Measurements from ENCODE around the gene TMEM120B. TPM values are rescaled to one million over a fixed set of nuclear protein-coding genes. Genes with fewer than 3 reads are reported as not detected.
"Not testable (repeated sequence)": the region's sequence is repeated elsewhere in the genome, so short reads cannot be mapped to it uniquely, and the experiment has no call there.

Gene TMEM120B
- 19.5 TPM for polyA plus RNA-seq (ENCODE audit: insufficient read length)

DNA sequence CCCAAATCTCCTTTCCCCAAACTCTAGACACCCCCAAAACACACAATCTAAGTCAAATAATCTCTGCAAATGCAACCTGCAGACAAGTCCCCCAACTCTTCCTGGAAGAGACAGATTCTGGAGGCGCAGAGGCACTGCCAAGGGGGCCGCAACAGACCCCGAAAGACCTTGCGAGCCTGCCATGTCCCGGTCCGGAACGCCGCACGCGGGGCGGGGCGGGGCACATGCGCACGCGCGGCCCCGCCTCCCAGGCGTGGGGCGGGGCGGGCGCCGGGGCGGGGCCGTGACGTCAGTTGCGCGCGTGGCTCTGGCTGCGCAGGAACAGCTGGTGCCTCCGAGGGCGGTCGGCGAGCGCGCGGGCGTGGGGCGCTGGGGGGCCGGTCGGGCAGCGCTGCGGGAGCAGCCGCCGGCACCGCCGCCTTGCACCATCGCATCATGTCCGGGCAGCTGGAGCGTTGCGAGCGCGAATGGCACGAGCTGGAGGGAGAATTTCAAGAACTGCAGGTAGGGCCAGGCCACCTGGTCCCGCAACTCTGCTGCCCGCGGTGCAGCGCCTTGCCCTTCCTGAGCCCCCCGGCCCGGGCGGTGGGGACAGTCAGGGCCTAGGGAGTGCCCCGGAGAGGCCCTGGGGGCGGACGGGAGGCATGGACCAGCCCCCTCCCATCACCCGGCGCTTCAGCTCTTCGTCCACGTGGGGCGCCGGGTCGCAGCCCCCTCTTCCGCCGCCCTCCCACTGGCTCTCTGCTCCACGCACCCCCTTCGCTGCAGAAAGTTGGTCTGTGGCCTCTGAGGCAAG lies at the start of gene TMEM120B:
Gene TMEM120B (plus strand): TSS at position 292 of the 796 bp plus-strand sequence. CDS start 144 bp downstream, at position 436.
- DNase-seq (ENCODE audit: low read depth): no peak

DNA sequence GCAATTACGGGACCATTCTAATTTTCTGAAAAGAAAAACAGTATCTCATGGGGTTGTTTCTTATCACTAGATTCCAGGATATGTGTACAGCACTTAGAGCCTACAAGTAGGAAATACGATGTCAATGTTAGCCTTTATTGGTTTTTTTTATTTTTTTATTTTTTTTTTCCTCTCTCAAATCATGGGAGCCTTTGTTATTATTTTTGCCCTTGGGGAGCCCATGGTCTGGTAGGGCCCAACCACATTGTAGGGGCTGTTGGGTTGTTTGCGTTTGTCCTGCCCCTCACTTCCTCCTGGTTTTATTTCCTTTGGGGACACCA lies 49.0 kb upstream of the TMEM120B start:
- no peak for DNase-seq (ENCODE audit: low read depth)

- DNase-seq (ENCODE audit: low read depth): not testable (repeated sequence)
These were observed 45.7 kb upstream of the TMEM120B start for GRCh38 chr12:121666829-121667228.

DNA sequence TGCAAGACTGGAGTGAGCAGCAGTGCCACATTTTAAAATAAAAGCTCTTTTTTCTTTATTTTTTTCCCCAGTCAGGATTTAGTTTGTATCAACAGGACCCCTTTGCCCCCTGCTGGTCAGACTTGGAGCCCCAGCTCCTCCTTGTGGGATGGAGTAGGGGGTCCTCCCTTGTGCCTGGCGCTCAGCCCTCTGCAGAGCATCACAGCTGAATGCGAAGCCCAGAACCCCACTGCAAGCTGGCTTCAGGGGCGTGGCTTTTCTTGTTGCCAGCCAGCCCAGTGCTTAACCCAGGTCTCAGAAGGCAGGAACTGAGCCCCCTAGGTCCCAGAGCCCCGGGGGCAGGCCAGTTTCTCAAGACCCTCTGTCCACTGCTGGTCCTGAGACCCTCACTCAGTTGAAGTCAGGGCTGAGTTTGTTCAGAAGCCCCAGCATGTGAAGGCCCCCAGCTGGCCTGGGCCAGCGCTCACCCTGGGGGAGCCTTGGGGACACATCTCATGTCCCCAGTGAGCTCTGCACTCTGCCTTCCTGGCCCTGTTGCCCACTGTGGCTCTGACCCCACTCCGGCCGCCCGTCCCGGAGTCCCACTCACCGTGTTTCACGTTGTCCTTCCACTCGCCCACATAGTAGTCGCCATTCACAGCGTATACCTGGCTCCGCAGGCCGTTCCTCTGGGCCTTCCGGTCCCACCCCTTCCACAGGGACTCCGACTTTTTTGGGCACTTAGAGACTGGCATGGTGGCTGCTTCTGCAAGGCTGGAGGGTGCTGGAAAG lies 43.6 kb upstream of the TMEM120B start:
- DNase-seq (ENCODE audit: low read depth): no peak

GRCh38 chr12:121669521-121669900 lies 43.0 kb upstream of the TMEM120B start, which contains the start of gene MORN3:
TSS of gene MORN3 (minus strand) at chr12:121669654. CDS start at chr12:121669483, 171 bp downstream.
- DNase-seq (ENCODE audit: low read depth): no peak

- no peak for DNase-seq (ENCODE audit: low read depth)
These were observed 39.5 kb upstream of the TMEM120B start for GRCh38 chr12:121673013-121673511.

DNA sequence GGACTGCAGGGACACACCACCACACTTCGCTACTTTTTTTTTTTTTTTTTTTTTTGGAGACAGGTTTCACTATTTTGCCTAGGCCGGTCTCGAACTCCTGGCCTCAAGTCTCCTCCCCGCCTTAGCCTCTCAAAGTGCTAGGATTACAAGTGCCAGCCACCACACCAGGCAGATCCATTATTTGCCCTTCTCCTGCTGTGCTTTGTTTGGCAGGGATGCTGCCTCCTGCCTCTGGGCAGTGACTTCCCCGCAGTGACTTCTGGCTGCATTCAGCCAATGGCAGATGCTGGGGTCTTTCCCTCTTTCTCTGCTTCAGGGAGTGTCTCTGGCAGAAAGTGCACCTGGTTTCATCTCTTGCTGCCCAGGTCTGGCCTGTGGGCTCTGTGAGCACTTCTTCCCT lies 36.4 kb upstream of the TMEM120B start:
- DNase-seq (ENCODE audit: low read depth): no peak

GRCh38 chr12:121678305-121678704 lies 34.2 kb upstream of the TMEM120B start:
- DNase-seq (ENCODE audit: low read depth): no peak

DNA sequence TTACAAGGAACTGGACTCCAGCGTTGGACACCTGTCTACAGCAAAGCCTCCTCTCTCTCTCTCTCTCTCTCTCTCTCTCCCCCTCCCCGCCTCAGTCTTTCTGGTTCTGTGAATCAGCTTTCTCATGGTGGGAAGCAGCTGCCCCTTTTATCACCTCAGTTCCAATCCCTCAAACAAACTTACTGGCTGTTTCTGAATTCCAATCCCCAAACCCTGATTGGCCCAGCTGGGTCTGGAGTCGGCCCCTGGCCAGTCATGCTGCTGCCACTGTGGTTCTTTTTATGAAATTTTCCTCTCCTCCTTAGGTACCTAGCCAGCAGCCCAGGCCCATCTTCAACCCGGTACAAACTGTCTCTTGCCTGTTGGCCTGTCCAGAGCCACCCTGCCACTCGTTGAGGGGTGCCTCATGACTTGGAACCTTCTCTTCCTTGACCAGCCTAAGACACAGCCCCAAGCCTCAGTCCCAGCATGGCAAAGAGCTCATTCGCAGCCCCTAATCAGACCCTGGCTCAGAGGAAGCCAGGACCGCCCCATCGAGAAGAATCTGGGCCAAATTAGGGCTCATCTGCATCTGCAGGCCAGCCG lies 33.7 kb upstream of the TMEM120B start:
- DNase-seq (ENCODE audit: low read depth): no peak

DNA sequence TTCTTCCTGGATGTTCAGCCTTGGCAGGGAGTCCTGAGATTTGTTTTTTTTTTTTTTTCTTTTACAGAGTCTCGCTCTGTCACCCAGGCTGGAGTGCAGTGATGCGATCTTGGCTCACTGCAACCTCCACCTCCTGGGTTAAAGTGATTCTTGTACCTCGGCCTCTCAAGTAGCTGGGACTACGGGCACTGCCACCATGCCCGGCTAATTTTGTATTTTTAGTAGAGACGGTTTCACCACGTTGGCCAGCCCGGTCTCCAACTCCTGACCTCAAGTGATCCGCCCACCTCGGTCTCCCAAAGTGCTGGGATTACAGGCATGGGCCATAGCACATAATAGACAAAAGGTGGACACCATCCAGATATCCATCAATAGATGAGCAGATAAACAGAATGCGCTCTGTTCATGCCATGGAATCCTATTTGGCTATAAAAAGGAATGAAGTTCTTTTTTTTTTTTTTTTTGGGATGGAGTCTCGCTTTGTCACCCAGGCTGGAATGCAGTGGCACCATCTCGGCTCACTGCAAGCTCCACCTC lies 32.8 kb upstream of the TMEM120B start:
- DNase-seq (ENCODE audit: low read depth): not testable (repeated sequence)

DNA sequence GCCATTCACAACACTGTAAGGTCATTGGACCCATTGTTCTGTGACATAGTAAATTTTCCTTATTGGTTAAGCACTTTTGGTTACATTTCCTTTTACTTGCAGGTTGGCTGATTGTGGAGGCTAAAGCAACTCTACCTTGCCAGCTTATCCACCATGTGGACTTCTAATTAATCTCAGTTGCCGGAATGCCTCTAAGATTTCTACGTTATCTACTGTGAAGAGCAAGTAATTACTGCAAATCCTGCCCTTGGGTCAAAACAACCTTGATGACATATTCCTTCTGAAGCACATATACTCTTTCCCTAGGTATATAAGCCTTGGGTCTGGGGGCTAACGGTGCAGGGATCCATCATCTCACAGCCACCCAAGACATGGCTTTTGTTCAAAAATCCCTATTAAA lies 23.6 kb upstream of the TMEM120B start:
- DNase-seq (ENCODE audit: low read depth): no peak

DNA sequence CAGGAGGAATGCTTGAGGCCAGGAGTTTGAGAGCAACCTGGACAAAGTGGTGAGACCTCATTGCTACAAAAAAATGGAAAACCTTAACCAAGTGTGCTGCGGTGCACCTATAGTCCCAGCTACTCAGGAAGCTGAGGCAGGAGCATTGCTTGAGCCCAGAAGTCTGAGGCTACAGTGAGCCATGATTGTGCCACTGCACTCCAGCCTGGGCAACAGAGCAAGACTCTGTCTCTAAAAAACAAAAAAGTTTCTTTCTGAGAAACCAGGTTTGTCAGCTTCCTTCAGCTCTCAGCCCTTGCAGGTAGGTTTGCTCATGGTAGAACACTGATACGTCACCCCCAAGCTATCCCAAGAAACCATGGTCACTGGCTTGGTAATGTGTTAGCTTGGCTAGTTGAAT lies 23.1 kb upstream of the TMEM120B start:
- DNase-seq (ENCODE audit: low read depth): no peak

GRCh38 chr12:121692744-121693143 lies 19.8 kb upstream of the TMEM120B start:
- not testable (repeated sequence) for DNase-seq (ENCODE audit: low read depth)

GRCh38 chr12:121693155-121693687 lies 19.3 kb upstream of the TMEM120B start:
- no peak for DNase-seq (ENCODE audit: low read depth)

DNA sequence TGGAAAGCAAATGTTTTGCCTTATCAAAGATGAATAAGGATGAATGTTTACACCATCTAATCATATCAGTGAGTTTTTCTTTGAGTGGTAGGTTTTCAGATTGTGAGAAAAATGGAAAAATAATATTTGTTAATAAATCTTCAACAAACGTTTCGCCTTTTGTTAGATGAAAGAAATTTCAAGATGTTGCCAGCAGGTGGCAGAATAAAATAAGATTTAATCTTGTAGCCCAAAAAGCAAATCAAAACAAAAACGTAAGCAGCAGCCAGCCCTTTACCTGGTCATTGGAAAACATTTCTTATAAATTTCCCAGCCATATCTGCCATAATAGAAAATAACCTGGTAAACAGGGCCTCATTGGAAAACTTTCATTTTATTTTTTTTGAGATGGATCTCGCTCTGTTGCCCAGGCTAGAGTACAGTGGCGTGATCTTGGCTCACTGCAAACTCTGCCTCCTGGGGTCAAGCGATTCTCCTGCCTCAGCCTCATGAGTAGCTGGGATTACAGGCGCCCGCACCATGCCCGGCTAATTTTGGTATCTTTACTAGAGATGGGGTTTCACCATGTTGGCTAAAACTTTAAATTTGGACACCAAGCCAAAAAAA lies 15.4 kb upstream of the TMEM120B start:
- no peak for DNase-seq (ENCODE audit: low read depth)

- DNase-seq (ENCODE audit: low read depth): not testable (repeated sequence)
These were observed 14.7 kb upstream of the TMEM120B start for GRCh38 chr12:121697861-121698260.

GRCh38 chr12:121701667-121702277 lies 10.8 kb upstream of the TMEM120B start:
- no peak for DNase-seq (ENCODE audit: low read depth)

GRCh38 chr12:121702944-121703343 lies 9.6 kb upstream of the TMEM120B start:
- DNase-seq (ENCODE audit: low read depth): no peak

DNA sequence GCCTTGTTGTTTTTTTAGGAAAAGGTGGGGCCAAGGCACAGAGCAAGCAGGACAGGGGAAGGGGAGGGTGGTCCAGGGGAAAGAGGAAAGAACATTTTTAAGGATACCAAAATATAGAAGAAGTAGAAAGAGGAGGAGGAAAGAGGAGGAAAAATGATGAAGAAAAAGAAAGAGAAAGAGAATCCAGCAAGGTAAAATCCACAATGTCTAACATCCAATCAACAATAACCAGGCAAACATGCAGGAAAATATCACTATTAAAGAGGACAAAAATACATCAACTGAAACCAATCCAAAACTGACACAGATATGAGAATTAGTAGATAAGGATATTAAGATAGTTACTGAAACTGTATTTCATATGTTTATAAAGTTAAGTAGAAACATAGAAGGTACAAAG lies 7.0 kb upstream of the TMEM120B start:
- DNase-seq (ENCODE audit: low read depth): no peak

- DNase-seq (ENCODE audit: low read depth): no peak
These were observed 4.1 kb upstream of the TMEM120B start for GRCh38 chr12:121708313-121709063.
